HG03565 (cell line): Measurements from ENCODE around the gene PAM16.

ENCODE experiments used
- ATAC-seq: cut with Tn5 transposase; IDR thresholded peaks from one replicate; pipeline ENCODE4 v1.9.1; 2021; ENCODE audit warnings: mild to moderate bottlenecking, moderate library complexity; ENCODE audit not compliant: unreplicated experiment

Gene PAM16

DNA sequence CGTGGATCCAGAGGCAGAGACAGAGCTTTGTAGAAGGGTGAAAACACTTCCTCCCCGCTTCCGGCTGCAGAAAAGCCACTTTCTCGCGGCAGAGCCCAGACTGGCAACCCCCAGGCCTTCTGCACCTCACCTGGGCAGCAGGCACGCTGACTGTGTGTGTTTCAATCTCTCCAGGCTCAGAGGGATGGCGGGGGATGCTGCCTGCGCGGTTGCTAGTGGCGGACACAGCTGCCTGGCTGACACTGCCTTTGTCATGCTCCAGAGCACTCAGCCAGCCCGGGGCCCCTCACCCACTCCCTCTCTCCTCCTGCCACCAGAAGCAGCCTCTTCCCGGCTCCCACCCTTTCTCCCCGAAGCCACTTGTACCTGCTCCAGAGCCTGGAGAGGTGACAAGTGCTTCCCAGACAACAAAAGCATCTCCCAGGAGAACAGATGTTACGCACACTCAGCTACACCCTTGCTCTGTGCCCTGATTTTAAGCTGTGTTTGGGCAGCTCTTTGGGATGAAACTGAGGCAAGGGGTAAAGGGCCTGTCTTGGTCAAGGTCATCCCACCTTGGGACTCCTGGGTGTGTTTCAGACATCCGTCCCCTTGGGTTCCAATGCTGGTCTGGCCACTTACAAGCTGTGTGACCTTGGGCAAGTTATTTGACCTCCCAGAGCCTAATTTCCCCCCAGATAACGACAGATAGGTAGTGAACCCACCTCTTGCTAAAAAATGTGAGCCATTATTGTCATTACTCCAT lies 44.5 kb downstream of the PAM16 start:
- no peak for ATAC-seq

GRCh38 chr16:4303973-4304372 lies 47.1 kb downstream of the PAM16 start:
- no peak for ATAC-seq

DNA sequence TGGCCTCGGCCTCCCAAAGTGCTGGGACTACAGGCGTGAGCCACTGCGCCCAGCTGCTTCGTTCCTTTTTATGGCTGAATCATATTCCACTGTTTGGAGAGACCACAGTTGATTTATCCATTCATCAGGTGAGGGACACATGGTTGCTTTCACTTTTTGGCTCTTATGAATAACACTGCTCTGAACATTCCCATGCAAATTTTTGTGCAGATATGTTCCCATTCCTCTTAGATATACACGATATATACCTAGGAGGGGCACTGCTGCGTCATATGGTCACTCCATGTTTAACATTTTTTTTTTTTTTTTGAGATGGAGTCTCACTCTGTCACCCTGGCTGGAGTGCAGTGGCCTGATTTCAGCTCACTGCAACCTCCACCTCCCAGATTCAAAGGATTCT lies 49.2 kb downstream of the PAM16 start:
- ATAC-seq = no peak

DNA sequence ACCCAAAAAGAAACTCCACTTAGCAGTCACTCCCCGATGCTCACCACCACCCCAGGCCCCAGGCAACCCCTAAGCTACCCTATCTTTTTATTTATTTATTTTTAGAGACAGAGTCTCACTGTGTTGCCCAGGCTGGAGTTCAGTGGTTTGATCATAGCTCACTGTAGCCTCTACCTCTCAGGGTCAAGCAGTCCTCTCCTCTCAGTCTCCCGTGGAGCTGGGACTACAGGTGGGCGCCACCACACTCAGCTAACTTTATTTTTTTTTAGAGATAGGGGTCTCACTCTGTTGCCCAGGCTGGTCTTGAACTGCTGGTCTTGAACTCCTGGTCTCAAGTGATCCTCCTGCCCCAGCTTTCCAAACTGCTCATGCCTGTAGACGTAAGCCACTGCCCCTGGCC lies 49.9 kb downstream of the PAM16 start:
- ATAC-seq = no peak

GRCh38 chr16:4298761-4299522 lies 52.2 kb downstream of the PAM16 start:
- no peak for ATAC-seq

DNA sequence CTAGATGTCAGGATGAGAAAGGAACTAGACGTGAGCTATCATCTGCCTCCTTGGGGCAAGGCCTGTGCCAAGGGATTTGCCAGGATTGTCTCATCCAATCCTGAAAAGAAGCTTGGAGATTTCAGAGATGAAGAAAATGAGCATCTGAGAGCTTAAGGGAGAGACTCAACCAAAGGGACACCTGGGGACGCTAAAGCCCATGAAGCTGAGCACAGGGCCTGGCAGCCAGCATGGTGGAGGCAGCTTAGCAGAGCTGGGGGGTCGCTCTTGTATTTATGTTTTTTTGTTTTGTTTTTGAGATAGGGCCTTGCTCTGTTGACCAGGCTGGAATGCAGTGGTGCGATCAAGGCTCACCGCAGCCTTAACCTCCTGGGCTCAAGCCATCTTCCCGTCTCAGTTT lies 53.6 kb downstream of the PAM16 start:
- no peak for ATAC-seq

DNA sequence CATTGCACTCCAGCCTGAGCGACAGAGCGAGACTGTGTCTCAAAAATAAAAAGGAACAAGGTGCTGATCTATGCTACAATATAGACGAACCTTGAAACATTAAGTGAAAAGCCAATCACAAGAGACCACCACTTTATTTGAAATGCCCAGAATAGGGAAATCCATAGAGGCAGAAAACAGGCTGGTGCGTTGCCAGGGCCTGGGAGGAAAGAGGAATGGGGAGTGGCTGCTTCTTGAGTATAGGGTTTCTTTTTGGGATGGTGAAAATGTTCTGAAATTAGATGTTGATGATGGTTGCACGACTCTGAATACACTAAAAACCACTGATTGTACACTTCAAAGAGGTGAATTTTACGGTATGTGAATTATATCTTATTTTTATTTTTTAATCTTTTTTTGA lies 55.5 kb downstream of the PAM16 start:
- ATAC-seq = no peak

- ATAC-seq = no peak
Observed at GRCh38 chr16:4293822-4294457, 57.2 kb downstream of the PAM16 start.

DNA sequence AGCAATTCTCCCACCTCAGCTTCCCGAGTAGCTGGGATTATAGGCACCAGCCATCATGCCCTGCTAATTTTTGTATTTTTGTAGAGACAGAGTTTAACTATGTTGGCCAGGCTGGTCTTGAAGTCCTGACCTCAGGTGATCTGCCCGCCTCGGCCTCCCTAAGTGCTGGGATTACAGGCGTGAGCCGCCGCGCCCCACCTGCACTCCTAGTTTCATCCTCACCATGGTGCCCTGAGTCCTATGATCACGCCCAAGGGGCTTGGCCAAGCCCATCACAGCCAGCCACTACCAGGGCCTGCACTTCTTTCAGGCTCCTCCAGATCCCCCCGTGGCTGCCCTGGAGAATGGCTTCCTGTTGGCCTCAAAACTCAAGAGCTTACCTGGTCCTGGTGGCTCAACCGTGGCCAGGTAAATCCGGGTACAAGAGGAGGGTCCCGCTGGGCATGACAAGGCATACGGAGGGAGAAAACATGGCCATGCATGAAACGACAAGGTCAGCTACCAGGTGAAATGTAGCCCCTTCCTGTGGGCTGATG lies 57.9 kb downstream of the PAM16 start:
- ATAC-seq = no peak

- ATAC-seq = no peak
Observed at GRCh38 chr16:4291699-4292098, 59.4 kb downstream of the PAM16 start.
